Glomerular visceral epithelial cell (primary cell): ENCODE measurements around the gene HMGXB4.
"Not testable (repeated sequence)": the region's sequence is repeated elsewhere in the genome, so short reads cannot be mapped to it uniquely, and the experiment has no call there.

Source experiments
- DNase-seq: peaks from one replicate; pipeline ENCODE4 v3.0.0-alpha.2; 2016; ENCODE audit errors: extremely low spot score

HMGXB4 gene, protein sequence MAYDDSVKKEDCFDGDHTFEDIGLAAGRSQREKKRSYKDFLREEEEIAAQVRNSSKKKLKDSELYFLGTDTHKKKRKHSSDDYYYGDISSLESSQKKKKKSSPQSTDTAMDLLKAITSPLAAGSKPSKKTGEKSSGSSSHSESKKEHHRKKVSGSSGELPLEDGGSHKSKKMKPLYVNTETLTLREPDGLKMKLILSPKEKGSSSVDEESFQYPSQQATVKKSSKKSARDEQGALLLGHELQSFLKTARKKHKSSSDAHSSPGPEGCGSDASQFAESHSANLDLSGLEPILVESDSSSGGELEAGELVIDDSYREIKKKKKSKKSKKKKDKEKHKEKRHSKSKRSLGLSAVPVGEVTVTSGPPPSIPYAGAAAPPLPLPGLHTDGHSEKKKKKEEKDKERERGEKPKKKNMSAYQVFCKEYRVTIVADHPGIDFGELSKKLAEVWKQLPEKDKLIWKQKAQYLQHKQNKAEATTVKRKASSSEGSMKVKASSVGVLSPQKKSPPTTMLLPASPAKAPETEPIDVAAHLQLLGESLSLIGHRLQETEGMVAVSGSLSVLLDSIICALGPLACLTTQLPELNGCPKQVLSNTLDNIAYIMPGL

DNA sequence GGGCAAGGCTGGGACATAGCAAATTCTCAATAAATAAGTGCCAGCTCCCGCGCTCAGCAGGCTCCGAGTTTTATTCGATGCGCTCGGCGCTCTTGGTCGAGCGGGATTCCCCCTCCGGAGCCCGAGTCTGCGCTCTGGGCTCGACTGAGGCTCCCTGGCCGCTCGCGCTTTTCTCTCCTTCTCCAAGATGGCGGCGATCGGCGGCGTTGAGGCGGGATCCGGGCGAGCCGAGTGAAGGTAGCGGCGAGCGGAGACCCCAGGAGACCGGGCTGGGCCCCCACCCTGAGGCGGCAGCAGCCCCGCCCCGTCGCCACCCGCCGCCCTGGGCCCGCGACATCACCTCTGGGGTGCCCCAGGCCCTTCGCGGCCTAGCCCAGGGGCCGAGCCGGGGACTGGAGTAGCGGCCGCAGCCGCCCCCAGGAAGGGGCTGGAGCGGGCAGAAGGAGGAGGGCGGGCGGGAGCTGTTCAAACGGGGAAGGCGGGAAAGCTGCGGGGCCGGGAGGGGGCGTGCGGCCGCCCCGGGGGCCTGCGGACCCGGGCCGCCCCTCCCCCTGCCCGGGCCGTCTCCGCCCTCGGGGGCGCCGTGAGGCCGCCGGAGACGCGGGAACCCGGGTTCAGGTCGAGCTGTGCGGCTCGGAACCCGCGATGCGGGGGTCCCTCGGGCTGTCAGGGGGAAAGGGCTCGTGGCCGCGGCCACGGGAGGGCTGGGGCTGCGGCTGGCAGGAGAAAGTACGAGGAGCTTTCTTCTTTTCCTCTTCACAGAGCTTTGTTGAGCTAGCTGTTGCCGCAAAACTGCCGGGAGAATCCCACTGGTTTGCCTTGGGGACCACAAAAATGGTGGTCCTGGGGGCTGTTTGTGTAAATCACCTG, at the start of gene HMGXB4:
Gene HMGXB4 (plus strand): TSS at position 173 of the 870 bp plus-strand sequence. CDS start 4,898 bp downstream, outside the sequence.
- DNase-seq, result peak; percentile 80

DNA sequence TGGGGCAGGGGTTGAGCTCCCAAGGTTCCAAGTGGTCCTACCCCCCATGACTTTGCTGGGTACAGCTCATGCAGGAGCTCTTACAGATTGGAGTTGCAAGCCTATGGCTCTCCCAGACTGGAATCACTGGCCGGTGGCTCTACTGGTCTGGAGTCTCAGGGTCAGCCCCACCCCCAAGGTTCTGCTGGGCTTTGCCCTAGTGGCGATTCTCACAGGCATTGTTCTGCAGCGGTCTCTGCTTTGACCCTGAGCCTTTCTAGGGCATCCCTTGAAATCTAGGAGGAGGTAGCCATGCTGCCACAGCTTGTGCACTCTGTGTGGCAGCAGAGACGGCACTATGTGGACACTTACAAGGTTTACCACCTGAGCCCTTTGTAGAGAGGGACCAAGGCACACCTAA, 49.3 kb upstream of the HMGXB4 start:
- DNase-seq, result no peak

DNA sequence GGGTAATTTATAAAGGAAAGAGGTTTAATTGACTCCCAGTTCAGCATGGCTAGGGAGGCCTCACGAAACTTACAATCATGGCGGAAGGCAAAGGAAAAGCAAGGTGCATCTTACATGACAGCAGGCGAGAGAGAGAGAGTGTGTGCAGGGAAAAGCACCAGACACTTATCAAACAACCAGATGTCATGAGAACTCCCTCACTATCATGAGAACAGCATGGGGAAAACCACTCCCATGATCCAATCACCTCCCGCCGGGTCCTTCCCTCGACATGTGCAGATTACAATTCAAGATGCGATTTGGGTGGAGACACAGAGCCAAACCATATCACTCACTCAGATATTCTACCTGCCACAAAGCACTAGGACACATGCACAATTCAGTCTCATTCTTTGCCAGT, 48.1 kb upstream of the HMGXB4 start:
- DNase-seq, result no peak

DNA sequence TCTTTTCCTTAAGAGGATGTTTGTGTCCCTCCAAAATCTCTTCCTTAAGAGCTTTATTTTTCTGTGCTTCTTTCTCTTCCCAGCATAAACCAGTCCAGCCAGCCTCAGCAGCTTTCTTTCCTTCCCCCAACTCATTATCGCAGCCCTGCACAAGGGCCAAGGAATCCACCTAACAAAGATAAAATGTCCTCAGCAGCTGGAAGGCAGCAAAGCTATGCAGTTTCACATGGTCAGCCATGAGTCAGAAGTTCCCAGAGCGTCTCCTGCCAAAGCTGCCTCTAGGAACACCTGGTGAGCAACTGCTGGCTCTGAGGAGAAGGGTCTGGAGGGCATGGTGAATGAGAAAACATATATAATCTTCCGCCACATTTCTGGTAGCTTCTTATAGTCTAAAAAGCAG, 45.3 kb upstream of the HMGXB4 start:
- peak; percentile 39 for DNase-seq

DNA sequence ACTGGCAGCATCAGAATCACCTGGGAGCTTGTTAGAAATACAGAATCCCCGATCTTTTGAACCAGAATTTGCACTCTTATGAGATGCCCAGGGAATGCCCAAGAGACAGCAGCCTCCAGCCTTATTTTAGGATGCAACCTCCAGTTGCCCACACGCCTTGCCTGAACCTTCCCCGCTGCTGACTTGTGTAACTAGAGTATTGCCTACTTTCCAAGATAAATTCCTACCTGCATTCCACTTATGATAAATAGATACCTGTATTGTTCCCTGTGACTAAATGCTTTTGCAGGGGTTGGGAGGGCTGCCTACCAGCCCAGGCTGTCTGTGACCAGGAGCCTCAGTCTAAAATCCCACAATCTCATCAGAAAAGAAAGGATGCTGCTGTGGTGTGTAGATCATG, 44.3 kb upstream of the HMGXB4 start:
- no peak for DNase-seq

DNA sequence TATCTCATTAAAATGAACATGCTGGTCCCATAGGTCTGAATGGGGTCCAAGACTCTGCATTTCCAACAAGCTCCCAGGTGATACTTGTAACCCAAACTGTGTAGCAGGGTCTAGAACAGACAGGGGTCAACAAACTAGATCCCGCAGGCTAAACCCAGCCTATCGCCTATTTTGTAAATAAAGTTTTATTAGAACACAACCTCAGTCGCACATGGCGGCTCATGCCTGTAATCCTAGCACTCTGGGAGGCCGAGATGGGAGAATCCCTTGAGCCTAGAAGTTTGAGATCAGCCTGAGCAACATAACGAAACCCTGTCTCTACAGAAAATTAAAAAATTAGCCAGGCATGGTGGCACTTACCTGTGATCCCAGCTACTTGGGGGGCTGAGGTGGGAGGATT, 42.3 kb upstream of the HMGXB4 start:
- no peak for DNase-seq

DNA sequence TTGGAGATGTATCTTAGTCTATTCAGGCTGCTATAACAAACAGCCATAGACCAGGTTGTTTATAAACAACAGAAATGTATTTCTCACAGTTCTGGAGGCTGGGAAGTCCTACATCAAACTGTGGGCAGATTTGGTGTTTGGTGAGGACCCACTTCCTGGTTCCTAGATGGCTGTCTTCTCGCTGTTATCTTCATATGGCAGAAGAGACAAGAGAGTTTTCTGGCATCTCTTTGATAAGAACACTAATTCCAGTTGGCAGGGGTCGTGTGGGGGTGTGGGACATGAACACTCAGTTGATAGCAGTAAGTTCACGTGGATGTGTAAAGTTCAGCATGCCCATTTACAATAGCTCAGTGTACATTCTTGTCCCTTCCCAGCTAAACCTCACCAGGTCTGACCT, 41.3 kb upstream of the HMGXB4 start:
- DNase-seq, result no peak

DNA sequence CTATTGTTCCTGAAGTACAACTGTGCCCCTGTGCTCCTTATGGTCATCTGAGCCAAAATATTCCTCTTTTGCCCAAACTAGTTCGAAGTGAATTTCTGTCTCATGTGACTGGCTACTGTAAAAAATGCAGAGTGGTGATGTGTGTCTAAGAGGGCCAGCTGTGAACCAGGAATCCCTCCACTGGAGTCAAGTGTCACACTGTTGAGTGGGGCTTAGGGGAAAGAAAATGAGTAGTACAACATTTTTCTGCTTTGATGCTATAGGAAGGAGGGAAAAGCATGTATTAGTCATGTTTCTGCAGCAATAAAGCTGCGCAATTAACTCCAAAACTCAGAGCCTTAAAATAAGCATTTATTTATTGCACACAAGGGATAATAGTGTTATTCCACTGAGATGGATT, 39.8 kb upstream of the HMGXB4 start:
- DNase-seq, result no peak

DNA sequence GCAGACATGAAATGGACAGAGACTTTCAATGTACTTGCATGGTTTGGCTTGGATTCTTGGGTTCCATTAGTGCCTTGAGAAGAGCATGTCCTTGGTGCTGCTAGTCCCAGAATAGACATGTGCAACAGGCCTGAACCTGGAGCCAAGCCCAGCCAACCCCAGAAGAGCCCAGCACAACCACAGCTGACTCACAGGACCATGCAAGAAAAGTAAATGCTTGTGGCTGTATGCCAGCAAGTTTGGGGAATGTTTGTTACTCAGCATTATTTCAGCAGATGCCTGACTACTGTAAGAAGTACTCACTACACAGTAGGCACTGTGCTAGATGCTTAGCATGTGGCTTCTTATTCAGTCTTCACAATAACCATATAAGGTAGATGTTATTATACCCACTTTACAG, 39.2 kb upstream of the HMGXB4 start:
- no peak for DNase-seq

DNA sequence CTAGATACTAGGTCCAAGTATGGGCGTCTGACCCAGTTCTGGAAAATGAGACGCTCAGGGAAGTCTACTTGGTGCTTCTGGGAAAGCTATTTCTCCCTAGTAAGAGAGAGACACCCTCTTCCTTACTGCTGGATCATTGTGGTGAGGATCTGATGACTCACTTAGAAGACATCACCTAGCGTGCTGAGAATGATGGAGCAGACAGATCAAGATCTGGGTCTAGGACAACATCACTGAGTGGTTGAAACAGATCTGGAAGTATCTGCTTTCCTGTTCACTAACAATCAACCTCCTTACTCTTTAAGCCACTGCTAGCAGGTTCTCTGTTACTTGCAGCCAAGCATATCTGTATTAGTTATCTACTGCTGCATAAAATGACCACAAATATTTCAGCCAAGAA, 38.3 kb upstream of the HMGXB4 start:
- peak; percentile 64 for DNase-seq

DNA sequence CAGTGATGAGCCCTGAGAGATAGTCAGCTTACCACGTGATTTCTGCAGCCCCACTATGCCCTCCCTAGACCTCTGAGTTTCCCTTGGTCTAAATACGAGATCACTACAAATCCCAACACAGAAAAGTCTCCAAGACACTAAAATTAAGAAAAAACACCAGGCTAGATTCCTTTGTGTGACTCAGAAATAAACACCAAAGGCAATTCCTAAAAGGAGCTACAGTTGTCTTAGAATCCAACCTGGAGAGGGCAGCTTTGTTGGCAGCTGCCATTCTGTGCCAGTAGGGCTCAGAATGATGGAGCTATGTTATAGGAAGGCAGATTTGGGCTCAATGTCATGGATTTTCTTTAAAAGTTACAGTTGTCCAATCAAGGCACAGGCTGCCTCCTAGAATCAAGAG, 37.1 kb upstream of the HMGXB4 start:
- no peak for DNase-seq

DNA sequence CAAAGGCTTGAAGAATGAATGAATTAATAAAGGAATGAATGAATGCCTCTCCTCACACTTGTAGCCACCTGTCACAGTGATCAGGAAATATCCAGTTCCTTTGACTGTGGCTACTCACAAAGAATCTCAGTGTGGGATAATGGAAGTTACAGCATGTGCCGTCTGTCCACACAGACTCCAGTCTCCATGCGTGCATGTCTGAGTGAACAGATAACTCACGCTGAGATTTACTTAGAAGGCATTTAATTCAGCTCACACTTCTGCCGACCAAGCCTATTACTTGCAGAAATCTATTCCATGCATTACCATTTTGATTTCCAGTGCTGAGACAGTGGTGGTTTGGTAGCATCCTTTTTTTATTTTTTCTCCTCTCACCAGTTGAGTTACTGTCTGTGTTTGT, 32.3 kb upstream of the HMGXB4 start:
- no peak for DNase-seq

DNA sequence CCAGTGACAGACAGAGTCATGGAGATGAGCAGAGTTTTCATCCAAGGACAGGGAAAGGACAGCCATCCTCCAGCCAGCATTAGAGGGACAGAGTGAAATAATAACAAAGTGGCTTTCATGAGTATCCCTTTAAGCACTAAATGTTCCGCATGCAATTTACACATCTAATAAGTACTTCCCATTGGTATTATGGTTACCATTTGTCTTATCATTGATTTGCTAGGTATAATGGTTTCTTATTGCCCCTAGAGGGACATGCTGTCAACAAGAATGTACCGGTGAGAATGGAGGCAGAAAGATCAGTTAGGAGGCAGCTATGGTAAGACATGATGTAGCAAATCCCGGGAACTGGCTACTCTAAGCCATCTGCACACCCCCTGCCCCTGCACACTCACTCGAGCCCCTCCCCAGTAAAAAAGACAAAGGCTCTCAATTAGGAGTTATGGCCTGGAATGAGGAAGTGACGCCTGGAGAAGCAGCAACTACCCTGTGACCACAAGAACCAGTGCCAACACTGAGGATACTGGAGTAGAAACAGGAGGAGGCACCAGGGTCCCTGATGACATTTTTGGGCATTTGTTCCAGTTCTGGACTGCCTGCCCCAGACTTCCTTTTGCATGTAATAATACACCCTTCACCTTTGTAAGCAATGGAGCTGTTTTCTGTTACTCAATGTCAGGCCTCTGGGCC, 30.2 kb upstream of the HMGXB4 start:
- DNase-seq, result no peak

DNA sequence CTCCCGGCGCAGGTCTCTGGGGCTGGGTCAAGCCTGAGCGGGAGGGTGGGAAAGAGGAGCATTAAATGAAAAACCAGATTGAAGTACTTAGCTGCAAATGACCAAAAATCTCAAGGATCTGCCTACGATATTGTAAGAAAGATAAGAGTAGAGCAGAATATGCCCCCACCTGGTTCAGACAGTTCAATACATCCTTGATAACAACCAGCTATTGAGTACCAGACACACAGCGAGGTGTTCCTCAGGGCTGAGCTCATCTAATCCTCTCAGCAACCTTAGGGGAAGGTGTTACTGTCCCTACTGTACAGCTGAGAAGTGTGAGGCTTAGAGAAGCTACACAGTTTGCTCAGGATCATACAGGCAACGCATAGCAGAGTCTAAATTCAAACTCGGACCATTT, 27.4 kb upstream of the HMGXB4 start:
- no peak for DNase-seq

DNA sequence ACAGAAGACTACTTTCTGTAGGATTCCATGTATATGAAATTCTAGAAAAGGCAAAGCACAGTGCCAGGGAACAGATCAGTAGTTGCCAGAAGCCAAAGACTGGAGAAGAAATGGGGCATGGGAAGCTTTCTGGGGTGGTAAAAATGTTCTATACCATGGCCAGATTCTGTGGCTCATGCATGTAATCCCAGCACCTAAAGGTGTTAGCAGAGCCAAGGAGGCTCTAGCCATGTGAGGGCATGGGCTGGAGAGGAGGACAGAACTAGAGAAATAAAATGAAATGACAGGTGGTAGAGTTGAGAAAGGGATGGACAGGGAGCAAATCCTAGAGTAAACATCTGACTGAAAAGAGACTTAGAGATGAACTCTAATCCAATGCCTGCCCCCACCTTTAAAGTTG, 26.9 kb upstream of the HMGXB4 start:
- no peak for DNase-seq

DNA sequence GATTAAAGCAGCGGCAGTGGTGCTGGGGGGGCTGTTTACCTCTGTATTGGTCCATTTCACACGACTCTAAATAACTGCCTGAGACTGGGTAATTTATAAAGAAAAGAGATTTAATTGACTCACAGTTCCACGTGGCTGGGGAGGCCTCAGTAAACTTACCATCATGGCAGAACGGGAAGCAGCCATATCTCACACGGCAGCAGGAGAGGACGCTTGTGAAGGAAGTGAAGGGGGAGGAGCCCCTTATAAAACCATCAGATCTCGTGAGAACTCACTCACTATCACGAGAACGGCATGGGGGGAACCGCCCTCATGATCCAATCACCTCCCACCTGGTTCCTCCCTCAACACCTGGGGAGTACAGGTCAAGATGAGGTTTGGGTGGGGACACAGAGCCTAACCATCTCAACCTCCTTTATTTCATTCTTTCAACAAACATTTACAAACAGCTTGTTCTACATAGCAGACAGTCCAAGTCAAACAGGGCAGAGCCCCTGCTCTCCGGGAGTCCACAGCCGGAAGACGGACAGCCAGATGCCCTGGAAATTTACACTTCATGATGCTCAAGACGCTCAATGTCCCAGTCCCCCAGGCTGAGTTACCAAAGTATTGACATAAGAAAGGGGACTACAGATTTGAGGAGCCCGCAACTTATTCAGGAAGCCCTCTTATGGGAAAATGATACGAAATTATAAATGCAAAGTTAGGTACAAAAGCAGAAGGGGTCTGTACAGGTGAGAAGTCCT, 26.3 kb upstream of the HMGXB4 start:
- no peak for DNase-seq

DNA sequence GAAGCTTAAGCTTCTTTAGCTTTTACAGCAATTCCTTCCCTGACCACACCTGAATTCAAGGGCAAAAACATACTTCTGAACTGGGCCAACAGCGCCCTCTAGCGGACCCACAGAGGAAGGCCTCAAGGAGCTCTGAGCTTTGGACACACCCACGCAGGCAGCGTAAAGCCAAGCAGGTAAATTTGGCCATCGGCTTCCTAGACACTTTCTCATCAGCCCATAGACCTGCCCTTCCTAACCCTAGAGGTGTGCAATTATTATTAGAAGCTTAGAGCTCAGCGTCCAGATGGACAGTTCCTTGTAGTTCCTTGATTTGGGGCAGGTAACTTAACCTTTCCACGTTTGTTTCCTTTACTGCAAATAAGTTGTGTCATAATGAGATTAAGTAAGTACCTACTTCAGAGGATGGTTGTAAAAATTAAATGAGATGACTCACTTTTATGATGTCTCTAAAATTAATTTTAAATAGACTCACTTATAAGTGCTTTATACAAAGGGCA, 25.7 kb upstream of the HMGXB4 start:
- peak; percentile 73 for DNase-seq

DNA sequence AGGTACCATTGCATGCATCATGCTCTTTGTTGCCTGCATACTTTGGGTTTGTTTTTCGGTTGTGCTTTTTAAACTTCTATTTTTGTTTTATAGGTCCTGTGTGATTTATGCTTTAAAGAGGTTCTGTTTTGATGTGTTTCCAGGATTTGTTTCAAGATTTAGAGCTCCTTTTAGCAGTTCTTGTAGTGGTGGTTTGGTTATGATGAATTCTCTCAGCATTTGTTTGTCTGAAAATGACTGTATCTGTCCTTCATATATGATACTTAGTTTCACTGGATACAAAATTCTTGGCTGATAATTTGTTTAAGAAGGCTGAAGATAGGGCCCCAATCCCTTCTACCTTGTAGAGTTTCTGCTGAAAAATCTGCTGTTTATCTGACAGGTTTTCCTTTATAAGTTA, 18.5 kb upstream of the HMGXB4 start:
- not testable (repeated sequence) for DNase-seq

DNA sequence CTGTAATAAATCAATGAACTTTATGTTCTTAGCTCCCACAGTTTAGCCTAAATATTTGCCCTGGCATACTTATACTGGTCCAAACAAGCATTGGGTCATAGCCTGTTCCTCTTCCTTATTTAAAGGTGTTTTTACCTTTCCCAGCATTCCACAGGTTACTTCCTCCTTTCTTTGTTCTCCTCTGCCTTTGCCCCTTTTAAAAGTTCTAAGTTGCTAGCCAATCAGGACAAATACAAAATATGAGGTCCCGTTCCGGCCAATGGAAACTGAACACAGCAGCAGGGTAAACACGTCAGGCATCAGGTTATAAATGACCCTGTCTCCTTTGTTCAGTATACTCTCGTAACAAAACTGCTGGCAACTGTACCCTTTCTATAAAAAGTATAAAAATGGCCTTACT, 12.8 kb upstream of the HMGXB4 start:
- not testable (repeated sequence) for DNase-seq

DNA sequence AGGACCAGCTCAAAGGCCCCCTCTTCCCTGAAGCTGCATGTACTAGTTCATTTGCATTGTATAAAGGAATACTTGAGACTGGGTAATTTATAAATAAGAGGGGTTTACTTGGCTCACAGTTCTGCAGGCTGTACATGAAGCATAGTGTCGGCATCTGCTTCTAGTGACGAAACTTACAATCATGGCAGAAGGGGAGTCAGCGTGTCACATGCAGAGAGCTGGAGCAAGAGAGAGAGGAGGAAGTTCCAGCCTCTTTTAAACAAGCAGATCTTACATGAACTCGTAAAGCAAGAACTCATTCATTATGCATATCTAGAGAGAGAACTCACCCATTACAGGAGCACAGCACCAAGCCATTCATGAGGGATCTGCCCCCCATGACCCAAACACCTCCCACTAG, 7.1 kb upstream of the HMGXB4 start:
- DNase-seq, result no peak

DNA sequence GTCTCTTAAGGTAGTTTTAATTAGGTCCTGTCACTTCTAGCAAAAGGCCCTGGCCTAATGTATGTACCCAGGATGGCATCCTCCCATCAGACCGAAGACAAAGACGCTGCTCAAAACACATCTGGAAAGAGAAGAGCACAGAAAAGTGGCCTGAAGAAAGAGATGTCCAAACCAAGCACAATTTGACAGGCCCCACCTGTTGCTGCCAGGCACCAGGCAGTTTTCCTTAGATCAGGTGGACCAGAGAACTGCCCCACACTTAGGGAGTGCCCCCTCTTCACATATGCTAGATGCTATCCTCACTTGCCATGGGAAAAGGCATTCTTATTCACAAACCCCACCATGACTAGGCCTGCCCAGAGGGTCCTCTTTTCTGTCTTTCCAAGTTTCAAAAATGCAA, 3.3 kb upstream of the HMGXB4 start:
- DNase-seq, result no peak
